Breast epithelium (tissue), 3 donors: Measurements from ENCODE around the gene AHCYL1.

Experiments
- CTCF ChIP-seq, 3 donors: fragments of 450-650 bp; IDR thresholded peaks; one replicate each; pipeline ENCODE4 v1.5.1; 2016 to 2017; ENCODE audit warnings: antibody characterized with exemption in 3 of 3, mild to moderate bottlenecking in 3 of 3, moderate library complexity in 3 of 3
- POLR2A ChIP-seq: fragments of 450-650 bp; IDR thresholded peaks from one replicate; pipeline ENCODE4 v1.6.1; 2016; ENCODE audit warnings: antibody characterized with exemption, mild to moderate bottlenecking, moderate library complexity

GRCh38 chr1:110055493-110056284 is 71.1 kb downstream of the AHCYL1 start:
- TF ChIP-seq CTCF (IDR thresholded peaks at IDR 0.05) (no peak), POLR2A (no peak)
